Activated naive CD4-positive, alpha-beta T cell treated with anti-CD3 and anti-CD28 coated beads, Interleukin-2, amount 50 U/mL, for 16 hours (primary cell): ENCODE measurements around the gene SRY.
"Not testable (repeated sequence)": the region's sequence is repeated elsewhere in the genome, so short reads cannot be mapped to it uniquely, and the experiment has no call there.

ENCODE experiments used
- DNase-seq: peaks from one replicate; pipeline ENCODE4 v3.0.0-alpha.2; 2020

The SRY gene

GRCh38 chrY:2787600-2787999 lies at the start of gene SRY:
SRY (minus strand) TSS chrY:2787682; CDS start chrY:2787603, 79 bp downstream.
- no peak for DNase-seq

GRCh38 chrY:2837078-2837477 lies 49.6 kb upstream of the SRY start:
- DNase-seq, result no peak

- DNase-seq, result no peak
These were observed 47.7 kb upstream of the SRY start for GRCh38 chrY:2835230-2835629.

- no peak for DNase-seq
These were observed 41.0 kb upstream of the SRY start for GRCh38 chrY:2828497-2828896.

- no peak for DNase-seq
These were observed 37.0 kb upstream of the SRY start for GRCh38 chrY:2824471-2824870.

GRCh38 chrY:2817146-2817896 lies 29.8 kb upstream of the SRY start:
- DNase-seq, result not testable (repeated sequence)

GRCh38 chrY:2800246-2800645 lies 12.8 kb upstream of the SRY start:
- DNase-seq, result no peak

GRCh38 chrY:2797991-2798390 lies 10.5 kb upstream of the SRY start:
- DNase-seq, result no peak

GRCh38 chrY:2796977-2797523 lies 9.6 kb upstream of the SRY start:
- no peak for DNase-seq

- no peak for DNase-seq
These were observed 2.3 kb upstream of the SRY start for GRCh38 chrY:2789756-2790155.

GRCh38 chrY:2786876-2787512 lies 488 bp downstream of the SRY start:
- no peak for DNase-seq
